ENCODE results near the gene ARHGAP15.

The ARHGAP15 gene

GRCh38 chr2:143280097-143280757, 151.0 kb downstream of the ARHGAP15 start:
- no peak for DNase-seq

GRCh38 chr2:143282684-143283083, 153.5 kb downstream of the ARHGAP15 start:
- DNase-seq: no peak

GRCh38 chr2:143284087-143284675, 155.0 kb downstream of the ARHGAP15 start:
- no peak for DNase-seq

GRCh38 chr2:143289025-143289424, 159.8 kb downstream of the ARHGAP15 start:
- DNase-seq: no peak

GRCh38 chr2:143290221-143290620, 161.0 kb downstream of the ARHGAP15 start:
- no peak for DNase-seq

GRCh38 chr2:143294068-143294467, 164.8 kb downstream of the ARHGAP15 start:
- DNase-seq: no peak

GRCh38 chr2:143296089-143296488, 166.9 kb downstream of the ARHGAP15 start:
- no peak for DNase-seq

- DNase-seq: no peak
Observed at GRCh38 chr2:143297182-143297581, 168.0 kb downstream of the ARHGAP15 start.

GRCh38 chr2:143300536-143300935, 171.3 kb downstream of the ARHGAP15 start:
- no peak for DNase-seq

- DNase-seq: no peak
Observed at GRCh38 chr2:143311426-143311825, 182.2 kb downstream of the ARHGAP15 start.

GRCh38 chr2:143312441-143312840, 183.2 kb downstream of the ARHGAP15 start:
- DNase-seq: no peak

- no peak for DNase-seq
Observed at GRCh38 chr2:143313861-143314260, 184.6 kb downstream of the ARHGAP15 start.

- no peak for DNase-seq
Observed at GRCh38 chr2:143321994-143322393, 192.8 kb downstream of the ARHGAP15 start.

GRCh38 chr2:143329288-143329687, 200.1 kb downstream of the ARHGAP15 start:
- DNase-seq: no peak

GRCh38 chr2:143333168-143333791, 204.1 kb downstream of the ARHGAP15 start:
- no peak for DNase-seq

GRCh38 chr2:143333847-143334246, 204.6 kb downstream of the ARHGAP15 start:
- DNase-seq: no peak

- no peak for DNase-seq
Observed at GRCh38 chr2:143334837-143335236, 205.6 kb downstream of the ARHGAP15 start.

GRCh38 chr2:143336719-143337210, 207.5 kb downstream of the ARHGAP15 start:
- no peak for DNase-seq

GRCh38 chr2:143341478-143341877, 212.3 kb downstream of the ARHGAP15 start:
- no peak for DNase-seq

GRCh38 chr2:143344780-143345179, 215.6 kb downstream of the ARHGAP15 start:
- no peak for DNase-seq

GRCh38 chr2:143345887-143346787, 216.9 kb downstream of the ARHGAP15 start:
- no peak for DNase-seq

- DNase-seq: no peak
Observed at GRCh38 chr2:143347271-143347695, 218.1 kb downstream of the ARHGAP15 start.

GRCh38 chr2:143347901-143348414, 218.7 kb downstream of the ARHGAP15 start:
- no peak for DNase-seq

Measured in stimulated activated CD4-positive, alpha-beta T cell treated with anti-CD3 and anti-CD28 coated beads, Interleukin-1b, Interleukin-23, amount 100 ng/mL, for 48 hours (primary cell).